Measurements from ENCODE around the gene LTN1. TPM values are rescaled to one million over a fixed set of nuclear protein-coding genes. Genes with fewer than 3 reads are reported as not detected.
"Not testable (repeated sequence)": the region's sequence is repeated elsewhere in the genome, so short reads cannot be mapped to it uniquely, and the experiment has no call there.

Gene LTN1
- total RNA-seq, 4 donors from 2014 or later = 19.0 to 21.4 (median 20.9) TPM

GRCh38 chr21:29018540-29018939 is 25.9 kb upstream of the LTN1 start:
- peak overlapping the region; percentile 93 for H3K4me3 ChIP-seq (ENCODE audit: low read depth, poor library complexity, severe bottlenecking)
- TF ChIP-seq POLR2A (IDR thresholded peaks at IDR 0.05) (no peak), CTCF (IDR thresholded peaks at IDR 0.05) (no peak)
- DNase-seq (ENCODE audit: low spot score in 2 of 2) = no peak
- WGBS, 2 donors = 6 to 23% methylated on average over 12 of the region's 12 CpGs
- intact Hi-C loops (cut with DNase I; ENCODE audit: low total_unique reads) = no loop called here

GRCh38 chr21:29017639-29018237 is 25.1 kb upstream of the LTN1 start:
- intact Hi-C loops (cut with DNase I; ENCODE audit: low total_unique reads) = no loop called here
- DNase-seq (ENCODE audit: low spot score in 2 of 2) = no peak
- no peak for TF ChIP-seq POLR2A (IDR thresholded peaks at IDR 0.05)
- no peak for TF ChIP-seq CTCF (IDR thresholded peaks at IDR 0.05)
- WGBS, 2 donors = 73 to 80% methylated on average over 6 of the region's 6 CpGs
- H3K4me3 ChIP-seq (ENCODE audit: low read depth, poor library complexity, severe bottlenecking) = no peak overlapping the region

- intact Hi-C loops (cut with DNase I; ENCODE audit: low total_unique reads); DNase-seq (ENCODE audit: low spot score in 2 of 2); H3K4me3 ChIP-seq (ENCODE audit: low read depth, poor library complexity, severe bottlenecking): not testable (repeated sequence)
- no CpG with 5 or more reads among the region's 30 CpGs for WGBS, 2 donors
These were observed 18.6 kb upstream of the LTN1 start for GRCh38 chr21:29011236-29011635.

- WGBS, 2 donors = 88 to 90% methylated on average over 3 of the region's 3 CpGs
- TF ChIP-seq POLR2A (IDR thresholded peaks at IDR 0.05) (no peak), CTCF (IDR thresholded peaks at IDR 0.05) (no peak)
- H3K4me3 ChIP-seq (ENCODE audit: low read depth, poor library complexity, severe bottlenecking) = no peak overlapping the region
- DNase-seq (ENCODE audit: low spot score in 2 of 2) = no peak
- intact Hi-C loops (cut with DNase I; ENCODE audit: low total_unique reads) = no loop called here
These were observed 15.7 kb upstream of the LTN1 start for GRCh38 chr21:29008367-29008766.

- no peak overlapping the region for H3K4me3 ChIP-seq (ENCODE audit: low read depth, poor library complexity, severe bottlenecking)
- TF ChIP-seq POLR2A (IDR thresholded peaks at IDR 0.05) = no peak
- TF ChIP-seq CTCF (IDR thresholded peaks at IDR 0.05) = no peak
- intact Hi-C loops (cut with DNase I; ENCODE audit: low total_unique reads) = no loop called here
- DNase-seq (ENCODE audit: low spot score in 2 of 2) = no peak
- WGBS, 2 donors = 75 to 79% methylated on average over 3 of the region's 3 CpGs
These were observed 15.1 kb upstream of the LTN1 start for GRCh38 chr21:29007810-29008209.

- DNase-seq (ENCODE audit: low spot score in 2 of 2) = no peak
- no peak overlapping the region for H3K4me3 ChIP-seq (ENCODE audit: low read depth, poor library complexity, severe bottlenecking)
- TF ChIP-seq POLR2A (IDR thresholded peaks at IDR 0.05) = no peak
- TF ChIP-seq CTCF (IDR thresholded peaks at IDR 0.05) = no peak
- WGBS, 2 donors = 64 to 79% methylated on average over 3 of the region's 3 CpGs
- intact Hi-C loops (cut with DNase I; ENCODE audit: low total_unique reads) = no loop called here
These were observed 14.5 kb upstream of the LTN1 start for GRCh38 chr21:29007135-29007534.

All from lower leg skin (tissue), 4 donors.